Endothelial cell of umbilical vein (primary cell): ENCODE results near the gene ATG10. TPM values are rescaled to one million over a fixed set of nuclear protein-coding genes. Genes with fewer than 3 reads are reported as not detected.

Experiments
- BruUV-seq: library from RNA; stranded (reverse); fragments of 400-500 nt; replicated peaks from 2 replicates; lab custom pipeline; 2021; lab: Mats Ljungman, UMichigan
- CTCF ChIA-PET: fragments of 300-600, 350-600 bp; sonication (Branson Sonifier 250); formaldehyde crosslinking; loops from one replicate; lab custom pipeline; 2021; ENCODE audit warnings: antibody characterized with exemption, inconsistent platforms; lab: Charles Lee
- POLR2A ChIA-PET: fragments of 300-600, 350-600 bp; sonication (Branson Sonifier 250); formaldehyde crosslinking; loops from one replicate; lab custom pipeline; 2021; ENCODE audit warnings: antibody characterized with exemption, inconsistent platforms; lab: Charles Lee
- DNase-seq: peaks from one replicate; pipeline ENCODE4 v3.0.0-alpha.2; 2011; ENCODE audit warnings: low read depth, low spot score
- FAIRE-seq: peaks from 2 replicates; lab custom pipeline; 2011; peaks lifted over from hg19 to GRCh38; lab: Jason Lieb, UNC
- H2AFZ ChIP-seq: 2 replicates; pipeline ENCODE4 v1.6.0; 2012; ENCODE audit warnings: low read depth, low read length, control low read depth, inconsistent platforms
- H3K27ac ChIP-seq: 2 replicates; pipeline ENCODE4 v1.5.1; 2011; ENCODE audit warnings: low read depth, mild to moderate bottlenecking, control low read depth, low read length, moderate library complexity; ENCODE audit not compliant: insufficient read depth
- H3K27me3 ChIP-seq, 2 experiments: 2 replicates each; pipeline versions ENCODE4 v1.6.0 to v1.6.1; 2011; ENCODE audit warnings: low read length in 2 of 2, mixed read lengths in 1 of 2; ENCODE audit not compliant: control insufficient read depth in 2 of 2, insufficient read depth in 2 of 2
- H3K36me3 ChIP-seq, 2 experiments: 2 replicates in 1 of 2; 3 replicates in 1 of 2; pipeline ENCODE4 v1.5.1; 2011; ENCODE audit warnings: low read length in 2 of 2, mild to moderate bottlenecking in 1 of 2, moderate library complexity in 1 of 2; ENCODE audit not compliant: control insufficient read depth in 2 of 2, insufficient read depth in 2 of 2; ENCODE audit errors: extremely low read depth in 1 of 2
- H3K4me1 ChIP-seq: 3 replicates; pipeline ENCODE4 v1.5.1; 2011; ENCODE audit warnings: mild to moderate bottlenecking, low read length; ENCODE audit not compliant: control insufficient read depth, insufficient read depth; ENCODE audit errors: extremely low read depth
- H3K4me2 ChIP-seq: 2 replicates; pipeline ENCODE4 v1.6.1; 2011; ENCODE audit warnings: low read length, control low read depth, mixed read lengths; ENCODE audit not compliant: insufficient read depth
- H3K4me3 ChIP-seq, 3 experiments: fragments of 200-600 bp in 1 of 3; sonication (generic), shearing (Covaris generic) in 1 of 3; replicated peaks in 1 of 3; 2 replicates each; pipeline ENCODE4 v1.5.1; 2011 to 2016; ENCODE audit warnings: control low read depth in 3 of 3, low read length in 3 of 3, mild to moderate bottlenecking in 2 of 3, inconsistent platforms in 1 of 3, low read depth in 1 of 3, moderate library complexity in 1 of 3; ENCODE audit not compliant: insufficient read depth in 1 of 3
- H3K79me2 ChIP-seq: 2 replicates; pipeline ENCODE4 v1.6.0; 2012; ENCODE audit warnings: low read length, inconsistent platforms; ENCODE audit not compliant: control insufficient read depth, insufficient read depth
- H3K9ac ChIP-seq: replicated peaks from 2 replicates; pipeline ENCODE3; 2011; ENCODE audit warnings: low read length, control low read depth; ENCODE audit not compliant: insufficient read depth; ENCODE audit errors: extremely low read depth
- H3K9me1 ChIP-seq: replicated peaks from 3 replicates; pipeline ENCODE4 v1.6.0; 2011; ENCODE audit warnings: mild to moderate bottlenecking, low read length; ENCODE audit not compliant: control insufficient read depth, insufficient read depth; ENCODE audit errors: extremely low read depth
- H3K9me3 ChIP-seq: replicated peaks from 2 replicates; pipeline ENCODE4 v1.5.1; 2012; ENCODE audit warnings: low read length, inconsistent platforms; ENCODE audit not compliant: control insufficient read depth, insufficient read depth
- H4K20me1 ChIP-seq: replicated peaks from 2 replicates; pipeline ENCODE3; 2011; ENCODE audit warnings: mild to moderate bottlenecking, low read length; ENCODE audit not compliant: control insufficient read depth, insufficient read depth; ENCODE audit errors: extremely low read depth
- CTCF ChIP-seq, 2 donors: IDR thresholded peaks; 1 replicate in 1 of 2; 2 replicates in 1 of 2; pipeline ENCODE4 v1.5.1; 2011; ENCODE audit warnings: low read length in 2 of 2, mild to moderate bottlenecking in 2 of 2, moderate library complexity in 2 of 2, control low read depth in 1 of 2, inconsistent platforms in 1 of 2, low read depth in 1 of 2; ENCODE audit not compliant: insufficient read depth in 1 of 2; ENCODE audit errors: extremely low read depth in 1 of 2
- EZH2 ChIP-seq: IDR thresholded peaks from 2 replicates; pipeline ENCODE4 v1.6.1; 2012; ENCODE audit warnings: borderline replicate concordance, low read depth, mild to moderate bottlenecking, moderate library complexity, low read length, inconsistent platforms; ENCODE audit not compliant: severe bottlenecking
- MYC ChIP-seq: IDR thresholded peaks from one replicate; pipeline ENCODE4 v1.6.1; 2011; ENCODE audit warnings: mild to moderate bottlenecking, low read depth, low read length
- POLR2A ChIP-seq: IDR thresholded peaks from 2 replicates; pipeline ENCODE4 v1.6.1; 2012; ENCODE audit warnings: low read depth, mild to moderate bottlenecking, control low read depth, low read length
- POLR2AphosphoS5 ChIP-seq: IDR thresholded peaks from 2 replicates; pipeline ENCODE4 v1.6.1; 2012; ENCODE audit warnings: low read depth, mild to moderate bottlenecking, control low read depth, low read length, moderate library complexity; ENCODE audit not compliant: insufficient read depth
- dilution Hi-C: fragments of 300-500 bp; cut with MboI; formaldehyde crosslinking; loops from one replicate; pipeline ENCODE4 v1.15.0; 2019; ENCODE audit warnings: low sequenced_read_pairs; ENCODE audit not compliant: extremely low pct_ligation_motif_present
- intact Hi-C: fragments of 100-400 bp; cut with micrococcal nuclease; formaldehyde crosslinking; loops from one replicate; pipeline ENCODE4 v1.10.0; 2022
- polyA plus RNA-seq, 4 experiments: library from polyadenylated mRNA; depleted of rRNA in 3 of 4; stranded (reverse) in 3 of 4; unstranded in 1 of 4; fragments of >200 nt; gene quantifications; 2 replicates each; pipeline versions ENCODE4 v1.2.1 to v1.2.3, GENCODE V29; 2011 to 2012; ENCODE audit warnings: missing spikeins in 1 of 4
- total RNA-seq: library from RNA; stranded (reverse); gene quantifications from 2 replicates; pipeline ENCODE4 v1.2.3, GENCODE V29; 2021

Gene ATG10
- total and polyA plus RNA-seq, 2 donors (not counting 3 experiments of a cell fraction or from before 2014, with no cell fraction given), result 1.6 to 3.9 TPM

DNA sequence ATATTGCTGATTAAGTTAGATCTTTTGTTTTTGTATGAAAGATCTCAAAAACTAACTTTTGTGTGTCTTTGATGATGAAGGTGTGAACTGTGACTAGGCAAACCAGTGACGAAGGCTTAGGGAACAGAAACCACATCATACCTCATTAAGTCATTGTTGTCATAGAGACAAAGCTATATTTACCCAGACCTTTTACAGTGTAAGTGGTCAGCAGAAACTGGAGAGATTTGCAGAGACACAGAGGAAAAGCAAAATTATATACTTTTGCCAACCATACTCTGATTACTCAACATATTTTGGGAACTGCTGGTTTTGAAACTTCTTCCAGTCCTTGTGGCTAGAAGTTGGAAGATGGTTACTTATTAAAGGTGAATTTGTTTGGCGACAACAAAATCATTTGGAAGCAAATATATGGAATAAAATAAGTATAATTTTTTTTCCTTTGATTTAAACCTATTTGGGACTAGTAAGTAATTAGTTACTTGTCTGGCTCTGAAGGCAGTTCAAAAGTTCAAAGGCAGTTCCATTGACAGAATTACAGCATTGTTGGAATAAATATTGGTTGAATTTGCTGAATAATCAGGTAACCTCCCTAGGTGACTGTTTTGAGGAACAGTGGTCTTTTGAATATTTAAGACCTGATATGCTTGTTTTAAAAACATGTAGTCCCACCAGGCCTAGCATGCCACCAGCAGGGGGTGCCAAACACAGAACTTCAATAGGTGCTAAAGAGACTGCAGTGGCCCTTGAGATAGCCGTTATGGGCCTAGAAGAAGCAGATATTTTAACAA lies 202.5 kb downstream of the ATG10 start:
- no peak overlapping the region for H3K9ac ChIP-seq
- H2AFZ ChIP-seq, result no peak overlapping the region
- BruUV-seq, result no TSS peak
- no peak overlapping the region for H3K27ac ChIP-seq
- peak; percentile 15 for FAIRE-seq
- CTCF ChIA-PET, result interaction anchor here (0.5 to 1.7 kb wide), 3 partner anchors 51 to 423 kb away, joined by 5 to 7 read pairs (median 6); no protein-coding TSS in a partner anchor
- no peaks in the 10 kb centered on the region for H3K9me1 ChIP-seq
- no peaks in the 10 kb centered on the region for H3K36me3 ChIP-seq
- H3K79me2 ChIP-seq, result no peaks in the 10 kb centered on the region
- no peak for TF ChIP-seq POLR2AphosphoS5
- TF ChIP-seq EZH2, result no peak
- no peak for TF ChIP-seq POLR2A
- TF ChIP-seq CTCF (IDR thresholded peaks at IDR 0.05; ENCODE audit: extremely low read depth in 1 of 2, insufficient read depth in 1 of 2, low read depth in 1 of 2, low read length in 2 of 2), result peak; percentile 69 to 75
- no peak for TF ChIP-seq MYC
- POLR2A ChIA-PET, result no interaction called here
- H3K27me3 ChIP-seq, result no peaks in the 10 kb centered on the region
- H4K20me1 ChIP-seq, result no peaks in the 10 kb centered on the region
- no peaks in the 10 kb centered on the region for H3K4me1 ChIP-seq
- H3K9me3 ChIP-seq, result no peaks in the 10 kb centered on the region
- dilution Hi-C loops (no loop called here), intact Hi-C loops (loop anchor here (1.0 to 2.0 kb wide), 2 partner anchors 51 to 84 kb away; no protein-coding TSS in a partner anchor)
- no peak overlapping the region for H3K4me2 ChIP-seq
- DNase-seq, result peak; percentile 62
- H3K4me3 ChIP-seq, result no peak overlapping the region
